SK-N-SH (cell line): Measurements from ENCODE around the gene RHBDD3. TPM values are rescaled to one million over a fixed set of nuclear protein-coding genes. Genes with fewer than 3 reads are reported as not detected.

Experiments used
- CTCF ChIA-PET: fragments of 300-600, 350-600 bp; formaldehyde crosslinking; extraction: SDS; loops from one replicate; lab custom pipeline; 2021; lab: Yijun Ruan, JAX
- POLR2A ChIA-PET: fragments of 350-600 bp; sonication (Branson Sonifier 250); formaldehyde crosslinking; extraction: SDS; loops from one replicate; lab custom pipeline; 2020; ENCODE audit warnings: antibody characterized with exemption, inconsistent platforms; lab: Yijun Ruan, JAX
- DNase-seq: peaks from one replicate; pipeline ENCODE4 v3.0.0; 2012
- H2AFZ ChIP-seq: fragments of 200-600 bp; sonication (generic); 2 replicates; pipeline ENCODE4 v1.8.1; 2016; ENCODE audit warnings: antibody characterized with exemption, mild to moderate bottlenecking, low read depth
- H3F3A ChIP-seq: fragments of 200-600 bp; sonication (generic); replicated peaks from 2 replicates; pipeline ENCODE3; 2016; ENCODE audit warnings: antibody characterized with exemption, mild to moderate bottlenecking; ENCODE audit not compliant: insufficient read depth
- H3K27ac ChIP-seq, 2 experiments: fragments of 200-500 bp in 1 of 2; fragments of 200-600 bp in 1 of 2; sonication (Bioruptor generic) in 1 of 2; sonication (generic), shearing (Covaris generic) in 1 of 2; 2 replicates each; pipeline versions ENCODE4 v1.5.1 to v1.6.1; 2014 to 2016; ENCODE audit warnings: low read depth in 2 of 2, inconsistent platforms in 1 of 2, low read length in 1 of 2, mild to moderate bottlenecking in 1 of 2, mixed read lengths in 1 of 2
- H3K27me3 ChIP-seq: fragments of 200-600 bp; sonication (generic), shearing (Covaris generic); 2 replicates; pipeline ENCODE4 v1.6.1; 2016; ENCODE audit warnings: mixed run types; ENCODE audit not compliant: insufficient read depth
- H3K36me3 ChIP-seq, 2 experiments: fragments of 200-500 bp in 1 of 2; fragments of 200-600 bp in 1 of 2; sonication (Bioruptor generic) in 1 of 2; sonication (generic) in 1 of 2; replicated peaks in 1 of 2; 2 replicates each; pipeline versions ENCODE3 to v1.5.1; 2014 to 2016; ENCODE audit warnings: low read length in 1 of 2, mild to moderate bottlenecking in 1 of 2; ENCODE audit not compliant: insufficient read depth in 2 of 2, control insufficient read depth in 1 of 2
- H3K4me1 ChIP-seq, 2 experiments: fragments of 200-500 bp in 1 of 2; fragments of 200-600 bp in 1 of 2; sonication (Bioruptor generic) in 1 of 2; sonication (generic), shearing (Covaris generic) in 1 of 2; 2 replicates each; pipeline versions ENCODE4 v1.5.1 to v1.6.1; 2014 to 2016; ENCODE audit warnings: low read depth in 1 of 2, low read length in 1 of 2, mixed run types in 1 of 2; ENCODE audit not compliant: insufficient read depth in 2 of 2, control insufficient read depth in 1 of 2
- H3K4me2 ChIP-seq: fragments of 200-600 bp; sonication (generic), shearing (Covaris generic); 2 replicates; pipeline ENCODE4 v1.6.1; 2017; ENCODE audit warnings: mixed run types
- H3K4me3 ChIP-seq, 2 experiments: fragments of 200-500 bp in 1 of 2; fragments of 200-600 bp in 1 of 2; sonication (Bioruptor generic) in 1 of 2; sonication (generic), shearing (Covaris generic) in 1 of 2; 2 replicates each; pipeline versions ENCODE4 v1.5.1 to v1.8.1; 2014 to 2016; ENCODE audit warnings: low read depth in 2 of 2, inconsistent platforms in 1 of 2, low read length in 1 of 2, mild to moderate bottlenecking in 1 of 2, mixed read lengths in 1 of 2, moderate library complexity in 1 of 2
- H3K79me2 ChIP-seq: fragments of 200-600 bp; sonication (generic); 2 replicates; pipeline ENCODE4 v1.8.1; 2017; ENCODE audit warnings: mild to moderate bottlenecking; ENCODE audit not compliant: insufficient read depth
- H3K9ac ChIP-seq: fragments of 200-600 bp; sonication (generic); 2 replicates; pipeline ENCODE4 v1.6.1; 2017; ENCODE audit warnings: mixed run types
- H3K9me2 ChIP-seq: fragments of 200-600 bp; sonication (generic); 2 replicates; pipeline ENCODE4 v1.6.1; 2017; ENCODE audit warnings: mixed run types
- H3K9me3 ChIP-seq: fragments of 200-600 bp; sonication (generic); 2 replicates; pipeline ENCODE4 v1.6.1; 2017; ENCODE audit warnings: mixed run types, mild to moderate bottlenecking, moderate library complexity
- H4K20me1 ChIP-seq: fragments of 200-600 bp; sonication (generic); 2 replicates; pipeline ENCODE4 v1.6.1; 2017; ENCODE audit warnings: mild to moderate bottlenecking, mixed run types; ENCODE audit not compliant: insufficient read depth
- ELF1 ChIP-seq: IDR thresholded peaks from 2 replicates; pipeline ENCODE4 v1.4.0; 2012
- EP300 ChIP-seq, 2 experiments: IDR thresholded peaks; 2 replicates each; pipeline versions ENCODE4 v1.4.0 to v1.6.1; 2012; ENCODE audit warnings: borderline replicate concordance in 1 of 2, low read depth in 1 of 2, low read length in 1 of 2
- EZH2phosphoT487 ChIP-seq: fragments of 200-600 bp; sonication (generic); IDR thresholded peaks from 2 replicates; pipeline ENCODE4 v1.6.1; 2017; ENCODE audit warnings: low read depth, mixed run types, mild to moderate bottlenecking, antibody characterized with exemption, moderate library complexity, borderline replicate concordance
- FOSL2 ChIP-seq: IDR thresholded peaks from 2 replicates; pipeline ENCODE4 v1.4.0; 2012; ENCODE audit warnings: low read depth, mild to moderate bottlenecking, moderate library complexity, borderline replicate concordance
- FOXJ3 ChIP-seq: sonication (generic); formaldehyde crosslinking; IDR thresholded peaks from 2 replicates; pipeline ENCODE4 v1.5.1; 2020; ENCODE audit warnings: mild to moderate bottlenecking, missing genetic modification reagents
- FOXM1 ChIP-seq: IDR thresholded peaks from 2 replicates; pipeline ENCODE4 v1.4.0; 2012; ENCODE audit warnings: low read depth, mild to moderate bottlenecking
- GABPA ChIP-seq: IDR thresholded peaks from 2 replicates; pipeline ENCODE4 v1.4.0; 2012; ENCODE audit warnings: low read depth, mild to moderate bottlenecking
- GATA2 ChIP-seq: sonication (generic); formaldehyde crosslinking; IDR thresholded peaks from 2 replicates; pipeline ENCODE4 v1.5.0; 2020; ENCODE audit warnings: mild to moderate bottlenecking, missing genetic modification reagents
- JUND ChIP-seq: IDR thresholded peaks from 2 replicates; pipeline ENCODE4 v1.4.0; 2012
- MEF2A ChIP-seq: IDR thresholded peaks from 2 replicates; pipeline ENCODE4 v1.4.0; 2012; ENCODE audit warnings: low read depth, borderline replicate concordance
- MXI1 ChIP-seq: IDR thresholded peaks from 2 replicates; pipeline ENCODE4 v1.6.1; 2012; ENCODE audit warnings: mild to moderate bottlenecking, low read depth, low read length, improper control_type of control experiment
- NFIC ChIP-seq: IDR thresholded peaks from 2 replicates; pipeline ENCODE4 v1.4.0; 2012; ENCODE audit warnings: borderline replicate concordance
- NRF1 ChIP-seq: IDR thresholded peaks from 2 replicates; pipeline ENCODE4 v1.6.1; 2012; ENCODE audit warnings: low read depth, mild to moderate bottlenecking, low read length
- POLR2AphosphoS5 ChIP-seq: IDR thresholded peaks from 2 replicates; pipeline ENCODE4 v1.6.1; 2012; ENCODE audit warnings: low read depth, low read length
- RAD21 ChIP-seq: IDR thresholded peaks from 2 replicates; pipeline ENCODE4 v1.6.1; 2012; ENCODE audit warnings: mild to moderate bottlenecking, low read length
- RCOR1 ChIP-seq: fragments of 150-350 bp; IDR thresholded peaks from 2 replicates; pipeline ENCODE4 v1.6.1; 2017; ENCODE audit warnings: antibody characterized with exemption, low read length
- RFX5 ChIP-seq: IDR thresholded peaks from 2 replicates; pipeline ENCODE4 v1.6.1; 2012; ENCODE audit warnings: mild to moderate bottlenecking, improper control_type of control experiment, low read length
- RXRA ChIP-seq: IDR thresholded peaks from 2 replicates; pipeline ENCODE4 v1.4.0; 2012; ENCODE audit warnings: low read depth, mild to moderate bottlenecking, borderline replicate concordance
- TAF1 ChIP-seq: IDR thresholded peaks from 2 replicates; pipeline ENCODE4 v1.6.1; 2012; ENCODE audit warnings: low read depth, mild to moderate bottlenecking, low read length, moderate library complexity, borderline replicate concordance
- TCF12 ChIP-seq: IDR thresholded peaks from 2 replicates; pipeline ENCODE4 v1.4.0; 2012
- WGBS: methylation state at CpG from one replicate; pipeline ENCODE4 v1.1.6; 2017; ENCODE audit warnings: low lambda C conversion rate; 5-methylcytosine and 5-hydroxymethylcytosine counted together
- polyA plus RNA-seq, 3 experiments: library from polyadenylated mRNA; depleted of rRNA; stranded (reverse); fragments of >200 nt; gene quantifications; 2 replicates each; pipeline ENCODE4 v1.2.3, GENCODE V29; 2012
- TF ChIP-seq, protein P1 (sequence below): IDR thresholded peaks from 2 replicates; pipeline ENCODE4 v1.4.0; 2012; ENCODE audit warnings: low read depth, borderline replicate concordance
- TF ChIP-seq, protein P2 (sequence below): fragments of 200-600 bp; sonication (generic); IDR thresholded peaks from 2 replicates; pipeline ENCODE4 v1.6.1; 2017; ENCODE audit warnings: antibody characterized with exemption, mild to moderate bottlenecking, moderate library complexity
- TF ChIP-seq, protein P3 (sequence below): IDR thresholded peaks from 2 replicates; pipeline ENCODE4; 2012

The RHBDD3 gene
- polyA plus RNA-seq, 1 of the 3 experiments (the other 2 are of a cell fraction): 19.0 TPM

DNA sequence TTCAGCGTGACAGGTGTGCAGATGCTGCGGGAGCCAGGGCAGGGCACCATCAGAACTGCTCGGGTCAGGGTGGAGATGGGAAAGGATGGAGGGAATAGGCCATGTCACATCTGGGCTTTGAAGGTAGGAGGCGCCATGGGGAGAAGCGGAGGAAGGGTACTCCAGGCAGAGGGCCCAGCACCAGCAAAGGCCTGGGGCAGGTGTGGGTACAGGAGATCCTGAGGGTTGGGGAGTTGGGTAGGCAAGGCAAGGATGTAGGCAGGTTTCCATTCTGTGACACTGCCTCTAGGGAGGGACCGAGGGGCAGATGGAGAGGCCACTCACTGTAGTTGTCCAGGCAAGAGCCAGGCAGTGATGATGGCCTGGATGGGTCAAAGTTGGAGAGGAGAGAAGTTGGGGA, 53.5 kb downstream of the RHBDD3 start (continued):
- TF ChIP-seq, protein P1, sequence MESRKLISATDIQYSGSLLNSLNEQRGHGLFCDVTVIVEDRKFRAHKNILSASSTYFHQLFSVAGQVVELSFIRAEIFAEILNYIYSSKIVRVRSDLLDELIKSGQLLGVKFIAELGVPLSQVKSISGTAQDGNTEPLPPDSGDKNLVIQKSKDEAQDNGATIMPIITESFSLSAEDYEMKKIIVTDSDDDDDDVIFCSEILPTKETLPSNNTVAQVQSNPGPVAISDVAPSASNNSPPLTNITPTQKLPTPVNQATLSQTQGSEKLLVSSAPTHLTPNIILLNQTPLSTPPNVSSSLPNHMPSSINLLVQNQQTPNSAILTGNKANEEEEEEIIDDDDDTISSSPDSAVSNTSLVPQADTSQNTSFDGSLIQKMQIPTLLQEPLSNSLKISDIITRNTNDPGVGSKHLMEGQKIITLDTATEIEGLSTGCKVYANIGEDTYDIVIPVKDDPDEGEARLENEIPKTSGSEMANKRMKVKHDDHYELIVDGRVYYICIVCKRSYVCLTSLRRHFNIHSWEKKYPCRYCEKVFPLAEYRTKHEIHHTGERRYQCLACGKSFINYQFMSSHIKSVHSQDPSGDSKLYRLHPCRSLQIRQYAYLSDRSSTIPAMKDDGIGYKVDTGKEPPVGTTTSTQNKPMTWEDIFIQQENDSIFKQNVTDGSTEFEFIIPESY: no peak
- no peak for TF ChIP-seq NRF1
- no peak for TF ChIP-seq FOXJ3
- TF ChIP-seq MEF2A: no peak
- TF ChIP-seq, protein P2, sequence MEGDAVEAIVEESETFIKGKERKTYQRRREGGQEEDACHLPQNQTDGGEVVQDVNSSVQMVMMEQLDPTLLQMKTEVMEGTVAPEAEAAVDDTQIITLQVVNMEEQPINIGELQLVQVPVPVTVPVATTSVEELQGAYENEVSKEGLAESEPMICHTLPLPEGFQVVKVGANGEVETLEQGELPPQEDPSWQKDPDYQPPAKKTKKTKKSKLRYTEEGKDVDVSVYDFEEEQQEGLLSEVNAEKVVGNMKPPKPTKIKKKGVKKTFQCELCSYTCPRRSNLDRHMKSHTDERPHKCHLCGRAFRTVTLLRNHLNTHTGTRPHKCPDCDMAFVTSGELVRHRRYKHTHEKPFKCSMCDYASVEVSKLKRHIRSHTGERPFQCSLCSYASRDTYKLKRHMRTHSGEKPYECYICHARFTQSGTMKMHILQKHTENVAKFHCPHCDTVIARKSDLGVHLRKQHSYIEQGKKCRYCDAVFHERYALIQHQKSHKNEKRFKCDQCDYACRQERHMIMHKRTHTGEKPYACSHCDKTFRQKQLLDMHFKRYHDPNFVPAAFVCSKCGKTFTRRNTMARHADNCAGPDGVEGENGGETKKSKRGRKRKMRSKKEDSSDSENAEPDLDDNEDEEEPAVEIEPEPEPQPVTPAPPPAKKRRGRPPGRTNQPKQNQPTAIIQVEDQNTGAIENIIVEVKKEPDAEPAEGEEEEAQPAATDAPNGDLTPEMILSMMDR: no peak
- no peak for TF ChIP-seq RXRA
- TF ChIP-seq ELF1: no peak
- TF ChIP-seq MXI1: no peak
- TF ChIP-seq EP300 (IDR thresholded peaks at IDR 0.05; ENCODE audit: borderline replicate concordance in 1 of 2, low read depth in 1 of 2, low read length in 1 of 2): no peak
- TF ChIP-seq FOXM1: no peak

DNA sequence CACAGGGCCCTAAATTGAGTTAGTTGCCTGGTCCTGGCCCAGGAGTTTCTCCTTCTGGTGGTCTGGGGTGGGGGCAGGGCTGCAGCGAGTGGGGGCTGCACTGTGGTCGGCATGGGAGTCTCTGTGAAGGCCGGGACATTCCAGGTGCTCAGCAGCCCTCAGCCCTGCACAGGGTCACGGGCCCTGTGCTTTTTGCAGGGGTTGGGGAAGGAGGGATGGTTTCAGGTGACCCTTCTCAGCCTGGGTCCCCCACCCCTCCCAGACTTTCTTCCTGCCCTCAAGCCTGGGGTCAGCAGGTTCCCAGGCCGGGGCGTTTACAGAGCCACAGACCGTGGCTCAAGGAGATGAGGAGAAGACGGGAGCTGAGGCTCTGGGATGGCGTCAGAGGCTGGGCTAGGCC, 54.3 kb downstream of the RHBDD3 start:
- Histone ChIP-seq H3K4me1 (no peaks in the 10 kb centered on the region; a peak in 1 of 4 replicates), H4K20me1 (no peaks in the 10 kb centered on the region), H3K79me2 (no peaks in the 10 kb centered on the region), H3K27me3 (no peaks in the 10 kb centered on the region), H3K4me2 (no peak overlapping the region), H3K27ac (no peak overlapping the region), H3F3A (no peaks in the 10 kb centered on the region), H3K36me3 (no peaks in the 10 kb centered on the region), H3K9me2 (no peaks in the 10 kb centered on the region), H3K9me3 (no peaks in the 10 kb centered on the region), H2AFZ (no peak overlapping the region), H3K4me3 (no peak overlapping the region), H3K9ac (no peak overlapping the region)
- peak; percentile 8 for DNase-seq
- CTCF ChIA-PET: interaction anchor here (2.5 kb wide), 1 partner anchor 32 kb away, joined by 9 read pairs; no protein-coding TSS in a partner anchor
- POLR2A ChIA-PET: no interaction called here
- TF ChIP-seq MEF2A: no peak
- TF ChIP-seq FOXM1: no peak
- TF ChIP-seq RXRA: no peak
- TF ChIP-seq NFIC: no peak
- TF ChIP-seq TAF1: no peak
- TF ChIP-seq, protein P1: no peak
- no peak for TF ChIP-seq MXI1
- TF ChIP-seq, protein P3, sequence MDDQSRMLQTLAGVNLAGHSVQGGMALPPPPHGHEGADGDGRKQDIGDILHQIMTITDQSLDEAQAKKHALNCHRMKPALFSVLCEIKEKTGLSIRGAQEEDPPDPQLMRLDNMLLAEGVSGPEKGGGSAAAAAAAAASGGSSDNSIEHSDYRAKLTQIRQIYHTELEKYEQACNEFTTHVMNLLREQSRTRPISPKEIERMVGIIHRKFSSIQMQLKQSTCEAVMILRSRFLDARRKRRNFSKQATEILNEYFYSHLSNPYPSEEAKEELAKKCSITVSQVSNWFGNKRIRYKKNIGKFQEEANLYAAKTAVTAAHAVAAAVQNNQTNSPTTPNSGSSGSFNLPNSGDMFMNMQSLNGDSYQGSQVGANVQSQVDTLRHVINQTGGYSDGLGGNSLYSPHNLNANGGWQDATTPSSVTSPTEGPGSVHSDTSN: no peak
- no peak for TF ChIP-seq FOXJ3
- no peak for TF ChIP-seq GABPA
- TF ChIP-seq RAD21: no peak
- TF ChIP-seq ELF1: no peak
- no peak for TF ChIP-seq GATA2 (CRISPR knock-in tag)
- no peak for TF ChIP-seq FOSL2
- TF ChIP-seq POLR2AphosphoS5: no peak
- TF ChIP-seq TCF12: no peak
- no peak for TF ChIP-seq EZH2phosphoT487
- no peak for TF ChIP-seq RCOR1
- no peak for TF ChIP-seq RFX5
- no peak for TF ChIP-seq JUND
- 64% methylated on average over 8 of the region's 9 CpGs for WGBS
